Thoracic aorta endothelial cell (primary cell): Measurements from ENCODE around the gene CXCL9. TPM values are rescaled to one million over a fixed set of nuclear protein-coding genes. Genes with fewer than 3 reads are reported as not detected.

Experiments used
- total RNA-seq: library from RNA; depleted of rRNA; stranded (reverse); fragments of >200 nt; gene quantifications from 2 replicates; pipeline ENCODE4 v1.2.3, GENCODE V29; 2012

The CXCL9 gene
- not detected in 2 replicates for total RNA-seq

GRCh38 chr4:76007089-76007862 is at the start of gene CXCL9:
Gene CXCL9 (minus strand): TSS chr4:76007509. CDS start chr4:76007449, 60 bp downstream.

GRCh38 chr4:76035799-76036380 is 28.6 kb upstream of the CXCL9 start, which contains the start of gene CXCL11:
Gene CXCL11 (minus strand): TSS chr4:76036070. CDS start chr4:76035987, 83 bp downstream.

DNA sequence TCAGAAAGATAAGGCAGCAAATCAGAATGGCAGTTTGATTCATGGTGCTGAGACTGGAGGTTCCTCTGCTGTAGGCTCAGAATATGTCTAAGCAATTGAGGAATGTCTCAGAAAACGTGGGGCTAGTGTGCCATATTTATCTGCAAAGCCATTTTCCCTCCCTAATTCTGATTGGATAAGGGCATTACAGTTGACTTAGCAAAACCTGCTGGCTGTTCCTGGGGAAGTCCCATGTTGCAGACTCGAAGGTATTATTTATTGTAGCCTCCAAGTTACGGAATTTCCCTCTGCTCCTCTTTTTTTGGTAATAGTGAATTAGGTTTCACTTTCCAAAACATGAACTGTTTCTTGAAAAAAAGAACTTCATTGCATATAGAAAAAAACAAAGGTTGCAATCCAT is 16.1 kb upstream of the CXCL9 start, which contains the start of gene CXCL10:
CXCL10 (minus strand) TSS at position 109 of the 400 bp plus-strand sequence; CDS start at position 43, 66 bp downstream.

Other genes starting within 250 kb of the CXCL9 start
- gene PPEF2, start 105.1 kb downstream of the CXCL9 start, total RNA-seq = not detected in 2 replicates
- 17.3 and 56.6 TPM in 2 replicates for gene NAAA, start 66.5 kb downstream of the CXCL9 start, total RNA-seq
- gene SDAD1, start 16.6 kb downstream of the CXCL9 start, total RNA-seq = 46.4 and 49.3 TPM in 2 replicates
- gene CXCL10, start 16.0 kb upstream of the CXCL9 start, total RNA-seq = not detected in 2 replicates
- gene CXCL11, start 28.6 kb upstream of the CXCL9 start, total RNA-seq = 0.66 and 1.1 TPM in 2 replicates
- gene ART3, start 67.2 kb upstream of the CXCL9 start, total RNA-seq = not detected in 2 replicates
- 65.3 and 84.1 TPM in 2 replicates for gene NUP54, start 140.9 kb upstream of the CXCL9 start, total RNA-seq
- gene SCARB2, start 206.3 kb upstream of the CXCL9 start, total RNA-seq = 179 and 186 TPM in 2 replicates
- gene FAM47E, start 244.2 kb upstream of the CXCL9 start, total RNA-seq = 0.13 TPM in 1 of 2 replicates, not detected in the other